Esophagus (tissue), 2 donors: ENCODE results near the gene TMEM171. TPM values are rescaled to one million over a fixed set of nuclear protein-coding genes. Genes with fewer than 3 reads are reported as not detected.

Experiments used
- H3K27ac ChIP-seq, 2 donors: one replicate each; pipeline ENCODE4 v1.5.1; 2013; ENCODE audit warnings: low read depth in 2 of 2, mild to moderate bottlenecking in 2 of 2, inconsistent platforms in 1 of 2, low read length in 1 of 2, moderate library complexity in 1 of 2
- H3K27me3 ChIP-seq, 2 donors: one replicate each; pipeline ENCODE4 v1.6.1; 2013; ENCODE audit warnings: low read length in 2 of 2, control low read depth in 1 of 2, mild to moderate bottlenecking in 1 of 2; ENCODE audit not compliant: insufficient read depth in 2 of 2, control insufficient read depth in 1 of 2
- H3K36me3 ChIP-seq, 2 donors: one replicate each; pipeline ENCODE4 v1.6.1; 2013; ENCODE audit warnings: low read length in 1 of 2; ENCODE audit not compliant: control insufficient read depth in 2 of 2, insufficient read depth in 2 of 2
- H3K4me1 ChIP-seq, 2 donors: one replicate each; pipeline ENCODE4 v1.6.1; 2013; ENCODE audit warnings: low read length in 1 of 2; ENCODE audit not compliant: control insufficient read depth in 2 of 2, insufficient read depth in 2 of 2
- H3K4me3 ChIP-seq, 2 donors: one replicate each; pipeline ENCODE4 v1.5.1; 2013; ENCODE audit warnings: low read length in 2 of 2, mild to moderate bottlenecking in 2 of 2, low read depth in 1 of 2, moderate library complexity in 1 of 2
- H3K9me3 ChIP-seq, 2 donors: one replicate each; pipeline ENCODE4 v1.6.1; 2013; ENCODE audit warnings: mild to moderate bottlenecking in 2 of 2, low read depth in 1 of 2, low read length in 1 of 2, moderate library complexity in 1 of 2; ENCODE audit not compliant: control insufficient read depth in 2 of 2, insufficient read depth in 1 of 2
- WGBS, 2 donors: extraction: QIAGEN DNeasy Blood & Tissue Kit; methylation state at CpG; one replicate each; pipeline ENCODE4 v1.1.7; 2013; 5-methylcytosine and 5-hydroxymethylcytosine counted together
- polyA plus RNA-seq, 2 donors: library from polyadenylated mRNA; stranded (reverse); fragments of 200-250 nt; gene quantifications; one replicate each; pipeline ENCODE4 v1.2.3, GENCODE V29; 2013
- donor health status: healthy with polysubstance abuse.
- donor health status: Bipolar disorder and iron deficiency.

The TMEM171 gene
- polyA plus RNA-seq, 2 donors: 3.6 to 5.6 TPM

DNA sequence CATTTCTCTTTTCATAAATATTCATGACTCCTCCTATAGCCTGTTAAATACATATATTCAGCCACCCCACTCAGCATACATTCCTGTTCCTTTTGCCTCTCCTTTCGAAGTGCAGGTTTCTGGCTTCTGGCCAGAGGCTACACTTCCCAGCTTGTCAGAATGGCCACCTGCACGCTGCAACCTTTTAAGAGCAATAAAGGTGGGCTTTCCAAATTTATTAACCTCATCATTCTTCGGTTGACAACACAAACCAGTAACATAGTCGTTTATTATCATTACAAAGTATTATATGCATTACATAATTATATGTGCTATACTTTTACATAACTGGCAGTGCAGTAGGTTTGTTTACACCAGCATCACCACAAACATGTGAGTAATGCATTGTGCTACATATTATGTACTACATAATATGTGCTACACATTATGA, 16.5 kb upstream of the TMEM171 start:
- H3K4me1 ChIP-seq: no peaks in the 10 kb centered on the region
- H3K27me3 ChIP-seq: no peaks in the 10 kb centered on the region
- H3K9me3 ChIP-seq: no peaks in the 10 kb centered on the region
- 61 to 66% methylated on average over 4 of the region's 4 CpGs for WGBS, 2 donors
- no peaks in the 10 kb centered on the region for H3K36me3 ChIP-seq
- no peak overlapping the region for H3K4me3 ChIP-seq
- H3K27ac ChIP-seq: no peak overlapping the region

DNA sequence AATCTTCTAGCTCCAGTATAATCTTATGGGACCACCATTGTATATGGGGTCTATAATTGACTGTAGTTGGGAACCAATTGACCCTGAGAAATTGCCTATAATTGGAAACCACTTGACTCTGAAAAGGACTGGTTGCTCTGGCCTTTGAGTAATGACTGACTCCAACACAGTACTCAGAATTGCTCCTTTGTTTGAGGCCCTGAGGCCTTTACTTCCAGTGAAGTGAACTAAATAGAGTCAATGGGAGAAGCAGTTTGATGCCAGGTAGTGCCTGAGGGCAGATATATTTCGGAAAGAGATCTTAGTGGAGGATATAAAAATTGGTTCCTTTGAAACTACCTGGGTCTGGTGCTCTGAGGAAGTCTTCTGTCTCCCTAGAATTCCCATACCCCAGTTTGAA, 16.0 kb upstream of the TMEM171 start:
- Histone ChIP-seq H3K4me3 (no peak overlapping the region), H3K27ac (no peak overlapping the region), H3K36me3 (no peaks in the 10 kb centered on the region), H3K27me3 (no peaks in the 10 kb centered on the region), H3K9me3 (no peaks in the 10 kb centered on the region), H3K4me1 (no peaks in the 10 kb centered on the region)
- 51 to 77% methylated on average over 1 of the region's 1 CpG for WGBS, 2 donors

DNA sequence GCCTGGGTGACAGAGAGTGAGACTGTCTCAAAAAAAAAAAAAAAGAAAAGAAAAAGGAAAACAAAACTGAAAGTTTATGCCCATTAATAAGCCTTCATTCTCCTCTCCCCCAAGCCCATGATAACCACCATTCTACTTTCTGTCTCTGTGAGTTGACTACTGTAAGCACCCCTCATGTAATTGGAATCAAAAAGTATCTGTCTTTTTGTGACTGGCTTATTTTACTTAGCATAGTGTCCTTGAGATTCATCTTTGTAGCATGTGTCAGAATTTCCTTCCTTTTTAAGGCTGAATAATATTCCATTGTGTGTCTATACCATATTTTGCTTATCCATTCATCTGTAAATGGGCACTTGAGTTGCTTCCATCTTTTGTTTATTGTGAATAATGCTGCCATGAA, 14.0 kb upstream of the TMEM171 start:
- no peaks in the 10 kb centered on the region for H3K9me3 ChIP-seq
- H3K27me3 ChIP-seq: no peaks in the 10 kb centered on the region
- H3K4me1 ChIP-seq: no peaks in the 10 kb centered on the region
- H3K4me3 ChIP-seq: no peak overlapping the region
- no peaks in the 10 kb centered on the region for H3K36me3 ChIP-seq
- no peak overlapping the region for H3K27ac ChIP-seq

DNA sequence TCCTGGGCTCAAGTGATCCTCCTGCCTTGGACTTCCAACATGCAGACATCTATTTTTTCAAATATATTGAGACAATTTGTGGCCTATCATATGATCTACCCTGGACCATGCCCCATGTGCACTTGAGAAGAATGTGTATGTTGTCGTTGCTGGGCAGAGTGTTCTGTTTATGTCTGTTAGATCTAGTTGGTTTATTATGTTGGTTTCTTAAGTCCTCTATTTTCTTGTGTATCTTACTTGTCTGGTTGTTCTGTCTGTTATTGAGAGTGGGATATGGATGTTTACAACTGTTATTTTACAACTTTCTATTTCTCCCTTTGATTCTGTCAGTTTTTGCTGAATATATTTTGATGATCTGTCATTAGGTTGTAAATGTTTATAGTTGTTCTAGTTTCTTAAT, 10.2 kb upstream of the TMEM171 start:
- H3K9me3 ChIP-seq: no peaks in the 10 kb centered on the region
- H3K27ac ChIP-seq: no peak overlapping the region
- no peaks in the 10 kb centered on the region for H3K27me3 ChIP-seq
- H3K4me3 ChIP-seq: no peak overlapping the region
- H3K4me1 ChIP-seq: no peaks in the 10 kb centered on the region
- 65 to 75% methylated on average over 1 of the region's 1 CpG for WGBS, 2 donors
- H3K36me3 ChIP-seq: no peaks in the 10 kb centered on the region

DNA sequence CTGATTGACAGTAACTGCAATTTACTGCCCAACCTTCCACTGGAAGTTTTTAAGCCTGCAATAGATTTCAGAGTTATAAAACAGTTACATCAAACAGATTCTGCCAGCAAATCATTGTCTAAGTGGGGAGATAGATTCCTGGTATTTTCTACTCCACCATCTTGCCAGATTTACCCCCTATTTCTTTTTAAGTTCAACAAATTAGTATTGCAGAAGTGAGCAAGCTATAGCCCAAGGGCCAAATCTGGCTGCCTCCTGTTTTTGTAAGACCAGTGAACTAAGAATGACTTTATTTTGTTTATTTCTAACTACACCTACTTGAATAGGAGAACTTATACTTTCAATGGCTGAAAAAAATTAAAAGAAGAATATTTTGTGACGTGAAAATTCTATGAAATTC, 8.8 kb upstream of the TMEM171 start:
- H3K4me1 ChIP-seq: no peaks in the 10 kb centered on the region
- WGBS, 2 donors: 88 to 90% methylated on average over 1 of the region's 1 CpG
- H3K36me3 ChIP-seq: no peaks in the 10 kb centered on the region
- H3K27ac ChIP-seq: no peak overlapping the region
- H3K27me3 ChIP-seq: no peaks in the 10 kb centered on the region
- H3K4me3 ChIP-seq: no peak overlapping the region
- no peaks in the 10 kb centered on the region for H3K9me3 ChIP-seq

DNA sequence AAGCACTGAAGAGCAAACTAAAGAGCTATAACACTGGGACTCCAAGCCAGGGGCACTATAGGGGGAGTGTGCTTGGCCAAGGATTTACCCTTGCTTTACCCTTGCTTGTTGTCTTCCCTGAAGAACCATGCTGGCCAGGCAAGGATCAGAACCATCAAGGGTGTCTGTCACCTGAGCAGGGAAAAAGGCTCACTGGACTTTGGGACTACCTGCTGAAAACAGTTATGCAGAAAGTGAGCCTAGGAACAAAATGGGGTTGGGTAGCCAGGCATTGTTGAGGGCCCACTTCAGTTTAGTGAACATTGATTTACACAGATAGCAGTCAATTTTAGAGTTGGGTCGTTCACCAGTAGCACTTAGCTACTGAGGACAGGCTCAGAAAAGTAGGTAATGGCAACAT, 8.0 kb upstream of the TMEM171 start:
- Histone ChIP-seq H3K36me3 (no peaks in the 10 kb centered on the region), H3K9me3 (peaks cover 0 to 2% of the 10 kb centered on the region in 2 donors), H3K27me3 (no peaks in the 10 kb centered on the region), H3K4me1 (no peaks in the 10 kb centered on the region), H3K4me3 (no peak overlapping the region), H3K27ac (no peak overlapping the region)
- 82 to 96% methylated on average over 1 of the region's 1 CpG for WGBS, 2 donors

DNA sequence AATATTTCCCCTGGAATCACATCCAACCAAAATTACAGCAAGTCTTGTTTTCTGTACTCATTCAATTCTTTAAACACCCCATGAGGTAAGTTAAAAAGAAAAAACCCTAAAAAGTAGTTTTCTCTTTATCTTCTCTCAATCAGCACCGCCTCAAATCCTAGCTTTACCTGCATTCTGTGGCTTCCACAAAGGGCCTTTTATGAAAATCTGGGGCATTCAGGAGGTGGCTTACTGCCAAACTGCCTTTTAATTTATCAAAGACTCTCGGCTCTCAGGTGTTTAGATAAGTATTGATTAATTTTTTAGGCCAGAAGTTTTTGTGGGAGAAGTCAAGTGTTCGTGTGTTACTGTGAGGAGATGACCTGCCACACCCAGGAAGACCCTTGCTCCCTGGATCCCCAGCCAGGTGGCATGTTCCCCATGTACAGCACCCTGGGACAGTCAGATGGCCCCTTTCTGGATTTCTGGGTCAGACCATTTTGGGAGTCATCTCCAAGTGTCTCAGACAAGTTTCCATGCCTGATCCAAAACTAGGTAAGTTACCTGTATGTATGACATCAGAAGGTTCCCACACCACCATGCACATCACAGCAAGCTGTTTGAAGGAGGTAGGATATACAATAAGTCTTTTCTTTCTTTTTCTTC, 6.2 kb upstream of the TMEM171 start:
- Histone ChIP-seq H3K36me3 (no peaks in the 10 kb centered on the region), H3K27ac (no peak overlapping the region), H3K4me3 (no peak overlapping the region), H3K27me3 (no peaks in the 10 kb centered on the region), H3K4me1 (no peaks in the 10 kb centered on the region), H3K9me3 (peaks cover 0 to 3% of the 10 kb centered on the region in 2 donors)
- 46 to 71% methylated on average over 3 of the region's 3 CpGs for WGBS, 2 donors

DNA sequence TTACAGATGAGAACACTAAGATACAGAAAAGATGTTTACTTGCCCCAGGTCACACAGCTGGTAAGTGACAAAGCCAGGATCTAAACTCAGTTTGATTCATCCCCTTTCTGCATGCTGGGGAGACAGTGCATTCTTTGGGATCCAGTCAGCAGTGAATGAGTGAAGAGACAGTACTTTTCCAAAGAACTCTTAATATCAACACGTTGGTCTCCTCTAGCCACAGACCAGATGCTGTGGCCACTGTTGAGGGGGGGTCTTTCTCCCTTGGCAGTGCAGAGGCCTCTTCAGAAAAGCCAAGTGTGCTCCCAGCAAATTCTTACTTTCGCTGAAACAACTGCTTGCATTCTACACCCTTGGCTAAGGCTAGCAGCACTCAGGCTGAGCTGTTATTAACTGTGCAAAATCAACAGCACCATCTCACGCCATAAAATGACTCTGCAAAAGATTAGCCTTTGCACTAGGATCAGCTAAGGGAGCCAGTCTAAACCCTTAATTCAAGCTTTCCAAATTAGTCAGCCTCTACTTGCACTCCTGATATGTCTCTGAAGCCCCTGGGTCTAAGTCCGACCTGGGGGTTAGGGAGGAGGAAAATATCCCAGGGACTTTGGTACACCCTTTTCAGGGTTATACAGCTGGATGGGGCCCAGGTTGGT, 4.8 kb upstream of the TMEM171 start:
- Histone ChIP-seq H3K36me3 (no peaks in the 10 kb centered on the region), H3K4me3 (no peak overlapping the region), H3K27me3 (no peaks in the 10 kb centered on the region), H3K27ac (no peak overlapping the region), H3K4me1 (peaks cover 0 to 4% of the 10 kb centered on the region in 2 donors), H3K9me3 (peaks cover 0 to 3% of the 10 kb centered on the region in 2 donors)
- WGBS, 2 donors: 57 to 64% methylated on average over 4 of the region's 4 CpGs

DNA sequence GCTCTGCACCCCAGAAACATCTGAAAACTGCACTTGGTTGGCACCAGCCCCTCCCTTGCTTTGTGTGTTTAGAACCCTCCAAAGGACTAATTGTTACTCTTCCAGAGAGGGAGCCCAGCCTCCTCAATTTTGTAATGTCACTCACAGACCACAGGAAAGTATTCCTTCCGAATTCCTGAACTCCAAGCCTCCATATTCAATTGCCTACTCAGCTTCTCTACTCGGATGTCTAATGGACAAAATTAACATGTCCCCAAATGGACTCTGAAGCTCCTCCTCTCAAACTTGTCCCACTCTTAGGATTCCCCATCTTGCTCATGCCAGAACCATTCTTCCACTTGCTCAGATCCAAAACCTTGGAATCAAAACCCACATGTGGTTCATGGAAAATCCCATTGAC, 3.9 kb upstream of the TMEM171 start:
- H3K4me3 ChIP-seq: no peak overlapping the region
- no peak overlapping the region for H3K27ac ChIP-seq
- WGBS, 2 donors: 80 to 86% methylated on average over 2 of the region's 2 CpGs
- H3K9me3 ChIP-seq: peaks cover 0 to 3% of the 10 kb centered on the region in 2 donors
- peaks cover 0 to 4% of the 10 kb centered on the region in 2 donors for H3K4me1 ChIP-seq
- no peaks in the 10 kb centered on the region for H3K36me3 ChIP-seq
- H3K27me3 ChIP-seq: no peaks in the 10 kb centered on the region
